HEK293 (cell line): ENCODE data around the gene ABTB2.

Source experiments
- AEBP2 ChIP-seq: fragments of 450-650 bp; formaldehyde crosslinking; IDR thresholded peaks from 2 replicates; pipeline ENCODE4 v1.5.1; 2016; ENCODE audit warnings: missing biosample characterization, missing genetic modification characterization, borderline replicate concordance
- CTCF ChIP-seq: fragments of 450-650 bp; formaldehyde crosslinking; IDR thresholded peaks from 2 replicates; pipeline ENCODE4 v1.5.1; 2016; ENCODE audit warnings: missing biosample characterization, missing genetic modification characterization
- GLIS2 ChIP-seq: fragments of 450-650 bp; formaldehyde crosslinking; IDR thresholded peaks from 2 replicates; pipeline ENCODE4 v1.5.1; 2016; ENCODE audit warnings: missing biosample characterization, missing genetic modification characterization
- HOXA7 ChIP-seq: sonication (generic); formaldehyde crosslinking; IDR thresholded peaks from 2 replicates; pipeline ENCODE4 v1.8.1; 2022; ENCODE audit warnings: missing genetic modification reagents, borderline replicate concordance
- KLF16 ChIP-seq: fragments of 450-650 bp; formaldehyde crosslinking; IDR thresholded peaks from 2 replicates; pipeline ENCODE4 v1.5.1; 2017; ENCODE audit warnings: missing biosample characterization, missing genetic modification characterization
- KLF7 ChIP-seq: fragments of 450-650 bp; formaldehyde crosslinking; IDR thresholded peaks from 2 replicates; pipeline ENCODE4 v1.5.1; 2016; ENCODE audit warnings: missing biosample characterization, missing genetic modification characterization, borderline replicate concordance
- OSR2 ChIP-seq: fragments of 450-650 bp; formaldehyde crosslinking; IDR thresholded peaks from 2 replicates; pipeline ENCODE4 v1.5.1; 2016; ENCODE audit warnings: missing biosample characterization, missing genetic modification characterization
- YY1 ChIP-seq: fragments of 450-650 bp; formaldehyde crosslinking; IDR thresholded peaks from 2 replicates; pipeline ENCODE4 v1.5.1; 2018; ENCODE audit warnings: missing biosample characterization, missing genetic modification characterization
- ZNF266 ChIP-seq: fragments of 450-650 bp; formaldehyde crosslinking; IDR thresholded peaks from 2 replicates; pipeline ENCODE4 v1.5.1; 2016; ENCODE audit warnings: missing biosample characterization, missing genetic modification characterization, low read depth
- ZNF280D ChIP-seq: fragments of 450-650 bp; formaldehyde crosslinking; IDR thresholded peaks from 2 replicates; pipeline ENCODE4 v1.5.1; 2016; ENCODE audit warnings: missing biosample characterization, missing genetic modification characterization
- ZNF292 ChIP-seq: fragments of 450-650 bp; formaldehyde crosslinking; IDR thresholded peaks from 2 replicates; pipeline ENCODE4 v1.5.1; 2016; ENCODE audit warnings: low read depth, missing biosample characterization, missing genetic modification characterization, borderline replicate concordance
- ZNF335 ChIP-seq: fragments of 450-650 bp; formaldehyde crosslinking; conservative IDR thresholded peaks from 2 replicates; pipeline ENCODE4 v1.5.1; 2016; ENCODE audit warnings: missing biosample characterization, missing genetic modification characterization
- ZNF423 ChIP-seq: fragments of 450-650 bp; formaldehyde crosslinking; IDR thresholded peaks from 2 replicates; pipeline ENCODE4 v1.5.1; 2016; ENCODE audit warnings: missing biosample characterization, missing genetic modification characterization
- ZNF621 ChIP-seq: fragments of 450-650 bp; formaldehyde crosslinking; IDR thresholded peaks from 2 replicates; pipeline ENCODE4 v1.5.1; 2017; ENCODE audit warnings: missing biosample characterization, missing genetic modification characterization

- no peak for TF ChIP-seq OSR2
- no peak for TF ChIP-seq CTCF
- no peak for TF ChIP-seq HOXA7
- TF ChIP-seq ZNF621: no peak
- no peak for TF ChIP-seq ZNF266 (tag by site-specific recombination)
- no peak for TF ChIP-seq ZNF280D (tag by site-specific recombination)
- TF ChIP-seq GLIS2 (tag by site-specific recombination): no peak
- no peak for TF ChIP-seq YY1 (tag by site-specific recombination)
- TF ChIP-seq AEBP2 (tag by site-specific recombination): no peak
- no peak for TF ChIP-seq KLF7
- no peak for TF ChIP-seq ZNF335 (tag by site-specific recombination)
- TF ChIP-seq ZNF423 (tag by site-specific recombination): no peak
- no peak for TF ChIP-seq KLF16 (tag by site-specific recombination)
- TF ChIP-seq ZNF292 (tag by site-specific recombination): no peak
Observed at GRCh38 chr11:34407121-34407813, 49.5 kb upstream of the ABTB2 start.
